ENCODE results near the gene LTBP1.

DNA sequence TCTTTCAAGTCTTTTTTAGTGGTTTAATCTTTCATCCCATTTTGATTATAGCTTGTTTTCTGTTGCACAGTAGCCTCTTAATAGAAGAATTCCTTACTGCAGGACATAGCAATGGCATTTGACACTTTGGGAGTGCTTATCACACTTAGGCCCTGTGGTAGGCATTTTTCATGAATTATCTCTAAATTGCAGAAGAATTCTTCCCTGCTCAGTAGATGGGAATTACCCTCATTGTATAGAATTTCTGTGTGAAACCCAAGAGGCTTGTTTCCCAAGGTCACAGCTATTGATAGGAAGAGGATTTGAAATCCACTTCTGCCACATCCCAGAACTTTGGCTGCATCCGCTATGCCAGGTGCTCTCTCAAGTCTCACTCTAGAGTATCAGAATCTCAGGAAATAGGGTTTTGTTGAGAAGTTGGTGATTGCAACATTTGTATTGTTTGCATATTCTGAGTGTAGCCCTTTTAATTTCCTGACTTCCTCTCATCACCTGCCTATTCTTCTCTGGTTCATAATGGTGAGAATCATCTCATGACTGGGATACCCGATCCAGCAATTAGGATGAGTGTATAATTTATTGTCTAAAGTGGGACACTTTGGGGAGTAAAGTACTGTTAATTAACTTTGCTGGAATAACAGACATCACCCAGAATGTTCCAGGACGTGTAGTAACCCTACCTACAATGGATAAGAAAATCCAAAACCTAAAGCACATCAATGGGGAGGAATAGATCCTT is 274.5 kb downstream of the LTBP1 start:
- TF ChIP-seq, protein P1, sequence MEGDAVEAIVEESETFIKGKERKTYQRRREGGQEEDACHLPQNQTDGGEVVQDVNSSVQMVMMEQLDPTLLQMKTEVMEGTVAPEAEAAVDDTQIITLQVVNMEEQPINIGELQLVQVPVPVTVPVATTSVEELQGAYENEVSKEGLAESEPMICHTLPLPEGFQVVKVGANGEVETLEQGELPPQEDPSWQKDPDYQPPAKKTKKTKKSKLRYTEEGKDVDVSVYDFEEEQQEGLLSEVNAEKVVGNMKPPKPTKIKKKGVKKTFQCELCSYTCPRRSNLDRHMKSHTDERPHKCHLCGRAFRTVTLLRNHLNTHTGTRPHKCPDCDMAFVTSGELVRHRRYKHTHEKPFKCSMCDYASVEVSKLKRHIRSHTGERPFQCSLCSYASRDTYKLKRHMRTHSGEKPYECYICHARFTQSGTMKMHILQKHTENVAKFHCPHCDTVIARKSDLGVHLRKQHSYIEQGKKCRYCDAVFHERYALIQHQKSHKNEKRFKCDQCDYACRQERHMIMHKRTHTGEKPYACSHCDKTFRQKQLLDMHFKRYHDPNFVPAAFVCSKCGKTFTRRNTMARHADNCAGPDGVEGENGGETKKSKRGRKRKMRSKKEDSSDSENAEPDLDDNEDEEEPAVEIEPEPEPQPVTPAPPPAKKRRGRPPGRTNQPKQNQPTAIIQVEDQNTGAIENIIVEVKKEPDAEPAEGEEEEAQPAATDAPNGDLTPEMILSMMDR (IDR thresholded peaks at IDR 0.05), result no peak
- TF ChIP-seq POLR2AphosphoS5 (IDR thresholded peaks at IDR 0.05), result no peak
- TF ChIP-seq POLR2A (IDR thresholded peaks at IDR 0.05), result no peak
